CD14-positive monocyte (primary cell): ENCODE data around the gene LYRM4. TPM values are rescaled to one million over a fixed set of nuclear protein-coding genes. Genes with fewer than 3 reads are reported as not detected.

Experiments
- DNase-seq, 3 donors: peaks; one replicate each; pipeline ENCODE4 v3.0.0-alpha.2; 2011 to 2022
- H2AFZ ChIP-seq: 2 replicates; pipeline ENCODE4 v1.6.0; 2012; ENCODE audit warnings: mild to moderate bottlenecking, low read depth, low read length, inconsistent platforms; ENCODE audit not compliant: insufficient read depth, poor library complexity, severe bottlenecking
- H3K27ac ChIP-seq, 2 donors: 1 replicate in 1 of 2; 2 replicates in 1 of 2; pipeline ENCODE4 v1.5.1; 2012 to 2013; ENCODE audit warnings: low read length in 2 of 2, control low read depth in 1 of 2, inconsistent platforms in 1 of 2, low read depth in 1 of 2, mild to moderate bottlenecking in 1 of 2
- H3K27me3 ChIP-seq, 2 donors: one replicate each; pipeline versions ENCODE4 v1.6.0 to v1.6.1; 2011 to 2013; ENCODE audit warnings: low read length in 2 of 2; ENCODE audit not compliant: control insufficient read depth in 2 of 2, insufficient read depth in 2 of 2
- H3K36me3 ChIP-seq, 2 donors: replicated peaks in 1 of 2; 1 replicate in 1 of 2; 2 replicates in 1 of 2; pipeline versions ENCODE4 v1.5.1 to v1.6.1; 2012 to 2013; ENCODE audit warnings: low read length in 2 of 2, control low read depth in 1 of 2, inconsistent platforms in 1 of 2, mild to moderate bottlenecking in 1 of 2; ENCODE audit not compliant: insufficient read depth in 2 of 2, control insufficient read depth in 1 of 2
- H3K4me1 ChIP-seq, 2 donors: 1 replicate in 1 of 2; 2 replicates in 1 of 2; pipeline versions ENCODE4 v1.5.1 to v1.6.1; 2012 to 2013; ENCODE audit warnings: low read length in 2 of 2, control low read depth in 1 of 2, inconsistent platforms in 1 of 2, mild to moderate bottlenecking in 1 of 2, moderate library complexity in 1 of 2; ENCODE audit not compliant: insufficient read depth in 2 of 2, control insufficient read depth in 1 of 2
- H3K4me2 ChIP-seq: replicated peaks from 2 replicates; pipeline ENCODE3; 2012; ENCODE audit warnings: low read length, moderate library complexity, mild to moderate bottlenecking; ENCODE audit not compliant: poor library complexity, severe bottlenecking; ENCODE audit errors: extremely low read depth
- H3K4me3 ChIP-seq, 3 experiments: fragments of 200-600 bp in 1 of 3; sonication (generic) in 1 of 3; replicated peaks in 1 of 3; 1 replicate in 2 of 3; 2 replicates in 1 of 3; pipeline ENCODE4 v1.5.1; 2011 to 2013; ENCODE audit warnings: low read length in 3 of 3, mild to moderate bottlenecking in 3 of 3, control low read depth in 2 of 3, low read depth in 2 of 3, inconsistent platforms in 1 of 3, moderate library complexity in 1 of 3
- H3K79me2 ChIP-seq: 2 replicates; pipeline ENCODE4 v1.6.0; 2012; ENCODE audit warnings: mild to moderate bottlenecking, control low read depth, inconsistent platforms, low read length, moderate library complexity; ENCODE audit not compliant: insufficient read depth
- H3K9ac ChIP-seq: 2 replicates; pipeline ENCODE4 v1.6.0; 2017; ENCODE audit warnings: low read length, mild to moderate bottlenecking; ENCODE audit not compliant: insufficient read depth, poor library complexity, severe bottlenecking
- H3K9me3 ChIP-seq, 2 donors: replicated peaks in 1 of 2; 1 replicate in 1 of 2; 2 replicates in 1 of 2; pipeline versions ENCODE4 v1.5.1 to v1.6.1; 2012 to 2013; ENCODE audit warnings: low read length in 2 of 2, control low read depth in 1 of 2; ENCODE audit not compliant: control insufficient read depth in 1 of 2, insufficient read depth in 1 of 2
- H4K20me1 ChIP-seq: 2 replicates; pipeline ENCODE4 v1.6.0; 2012; ENCODE audit warnings: mild to moderate bottlenecking, low read length, control low read depth, moderate library complexity; ENCODE audit not compliant: insufficient read depth
- H3K27ac Mint-ChIP-seq, 7 donors: one replicate each; pipeline ENCODE4 v1.8.0; 2020; ENCODE audit warnings: mild to moderate bottlenecking in 7 of 7, mixed read lengths in 7 of 7, moderate library complexity in 6 of 7, inconsistent platforms in 2 of 7
- H3K27me3 Mint-ChIP-seq, 3 donors: one replicate each; pipeline ENCODE4 v1.8.0; 2021 to 2022; ENCODE audit warnings: low read depth in 3 of 3, mild to moderate bottlenecking in 3 of 3, mixed read lengths in 3 of 3, moderate library complexity in 3 of 3, inconsistent platforms in 1 of 3
- H3K36me3 Mint-ChIP-seq, 2 donors: one replicate each; pipeline ENCODE4 v1.8.0; 2020; ENCODE audit warnings: mixed read lengths in 2 of 2, inconsistent platforms in 1 of 2, mild to moderate bottlenecking in 1 of 2
- H3K4me1 Mint-ChIP-seq: one replicate; pipeline ENCODE4 v1.8.0; 2020; ENCODE audit warnings: mild to moderate bottlenecking, mixed read lengths
- H3K4me3 Mint-ChIP-seq, 2 donors: one replicate each; pipeline ENCODE4 v1.8.0; 2020; ENCODE audit warnings: mild to moderate bottlenecking in 2 of 2, mixed read lengths in 2 of 2, moderate library complexity in 1 of 2
- H3K9me3 Mint-ChIP-seq, 7 donors: one replicate each; pipeline ENCODE4 v1.8.0; 2020 to 2022; ENCODE audit warnings: mixed read lengths in 7 of 7, mild to moderate bottlenecking in 6 of 7, moderate library complexity in 6 of 7, inconsistent platforms in 2 of 7
- CTCF ChIP-seq: fragments of 200-600 bp; IDR thresholded peaks from one replicate; pipeline ENCODE4 v1.8.0; 2022; ENCODE audit warnings: antibody characterized with exemption, mild to moderate bottlenecking
- WGBS: methylation state at CpG from one replicate; pipeline ENCODE4 v1.1.5; 2013; ENCODE audit warnings: missing lambda C conversion rate; ENCODE audit not compliant: insufficient coverage; 5-methylcytosine and 5-hydroxymethylcytosine counted together
- intact Hi-C, 2 donors: fragments of 100-400 bp; cut with micrococcal nuclease; formaldehyde crosslinking; loops; one replicate each; pipeline versions ENCODE4 v1.15.0 to v1.15.1; 2023
- polyA plus RNA-seq, 3 donors: library from polyadenylated mRNA; depleted of rRNA in 1 of 3; unstranded in 2 of 3; stranded (reverse) in 1 of 3; fragments of 300-500 nt in 2 of 3; fragments of >200 nt in 1 of 3; fragmentation: Illumina TruSeq in 2 of 3; gene quantifications; 1 replicate in 2 of 3; 2 replicates in 1 of 3; pipeline ENCODE4 v1.2.3, GENCODE V29; 2012 to 2021

Gene LYRM4
- polyA plus RNA-seq, 3 donors = 13.7 to 19.6 (median 18.1) TPM

- H3K27me3 Mint-ChIP-seq = no peaks in the 10 kb centered on the region
- Histone ChIP-seq H3K27ac (no peak overlapping the region), H3K9ac (no peak overlapping the region), H3K4me2 (no peak overlapping the region), H3K79me2 (no peaks in the 10 kb centered on the region), H2AFZ (no peak overlapping the region), H3K36me3 (no peaks in the 10 kb centered on the region), H3K4me3 (no peak overlapping the region), H3K4me1 (no peaks in the 10 kb centered on the region), H3K27me3 (no peaks in the 10 kb centered on the region), H3K9me3 (no peaks in the 10 kb centered on the region), H4K20me1 (no peaks in the 10 kb centered on the region)
- no peak overlapping the region for H3K4me3 Mint-ChIP-seq
- DNase-seq = no peak
- H3K27ac Mint-ChIP-seq = no peak overlapping the region
- intact Hi-C loops = no loop called here
- H3K4me1 Mint-ChIP-seq = peaks cover 14% of the 10 kb centered on the region
- peaks cover 0 to 2% of the 10 kb centered on the region in 2 donors for H3K36me3 Mint-ChIP-seq
- no peak for TF ChIP-seq CTCF
- peaks cover 0 to 5% (median 2%) of the 10 kb centered on the region in 7 donors for H3K9me3 Mint-ChIP-seq
- WGBS = 84% methylated on average over 8 of the region's 13 CpGs
Measured at GRCh38 chr6:5138995-5139827, 121.5 kb downstream of the LYRM4 start.

GRCh38 chr6:5136851-5137250, 123.9 kb downstream of the LYRM4 start:
- no peak overlapping the region for H3K4me3 Mint-ChIP-seq
- peaks cover 29% of the 10 kb centered on the region for H3K4me1 Mint-ChIP-seq
- H3K9me3 Mint-ChIP-seq = peaks cover 0 to 3% (median 0%) of the 10 kb centered on the region in 7 donors
- no peaks in the 10 kb centered on the region for H3K27me3 ChIP-seq
- no peak overlapping the region for H3K4me2 ChIP-seq
- TF ChIP-seq CTCF = no peak
- H3K4me3 ChIP-seq = no peak overlapping the region
- no peak overlapping the region for H3K9ac ChIP-seq
- no peaks in the 10 kb centered on the region for H3K36me3 ChIP-seq
- H3K9me3 ChIP-seq = no peaks in the 10 kb centered on the region
- H3K79me2 ChIP-seq = no peaks in the 10 kb centered on the region
- no peaks in the 10 kb centered on the region for H3K27me3 Mint-ChIP-seq
- H4K20me1 ChIP-seq = no peaks in the 10 kb centered on the region
- H3K4me1 ChIP-seq = peaks cover 11 to 13% of the 10 kb centered on the region in 2 donors
- intact Hi-C loops = no loop called here
- WGBS = 97% methylated on average over 5 of the region's 8 CpGs
- no peak overlapping the region for H3K27ac ChIP-seq
- DNase-seq = no peak
- no peak overlapping the region for H2AFZ ChIP-seq
- no peak overlapping the region for H3K27ac Mint-ChIP-seq
- no peaks in the 10 kb centered on the region for H3K36me3 Mint-ChIP-seq
